Endothelial cell of umbilical vein (primary cell): Measurements from ENCODE around the gene PARS2. TPM values are rescaled to one million over a fixed set of nuclear protein-coding genes. Genes with fewer than 3 reads are reported as not detected.

Experiments
- BruUV-seq: library from RNA; stranded (reverse); fragments of 400-500 nt; replicated peaks from 2 replicates; lab custom pipeline; 2021; lab: Mats Ljungman, UMichigan
- CTCF ChIA-PET: fragments of 300-600, 350-600 bp; sonication (Branson Sonifier 250); formaldehyde crosslinking; loops from one replicate; lab custom pipeline; 2021; ENCODE audit warnings: antibody characterized with exemption, inconsistent platforms; lab: Charles Lee
- POLR2A ChIA-PET: fragments of 300-600, 350-600 bp; sonication (Branson Sonifier 250); formaldehyde crosslinking; loops from one replicate; lab custom pipeline; 2021; ENCODE audit warnings: antibody characterized with exemption, inconsistent platforms; lab: Charles Lee
- DNase-seq: peaks from one replicate; pipeline ENCODE4 v3.0.0-alpha.2; 2011; ENCODE audit warnings: low read depth, low spot score
- FAIRE-seq: peaks from 2 replicates; lab custom pipeline; 2011; peaks lifted over from hg19 to GRCh38; lab: Jason Lieb, UNC
- H2AFZ ChIP-seq: 2 replicates; pipeline ENCODE4 v1.6.0; 2012; ENCODE audit warnings: low read depth, low read length, control low read depth, inconsistent platforms
- H3K27ac ChIP-seq: 2 replicates; pipeline ENCODE4 v1.5.1; 2011; ENCODE audit warnings: low read depth, mild to moderate bottlenecking, control low read depth, low read length, moderate library complexity; ENCODE audit not compliant: insufficient read depth
- H3K27me3 ChIP-seq, 2 experiments: 2 replicates each; pipeline versions ENCODE4 v1.6.0 to v1.6.1; 2011; ENCODE audit warnings: low read length in 2 of 2, mixed read lengths in 1 of 2; ENCODE audit not compliant: control insufficient read depth in 2 of 2, insufficient read depth in 2 of 2
- H3K36me3 ChIP-seq, 2 experiments: 2 replicates in 1 of 2; 3 replicates in 1 of 2; pipeline ENCODE4 v1.5.1; 2011; ENCODE audit warnings: low read length in 2 of 2, mild to moderate bottlenecking in 1 of 2, moderate library complexity in 1 of 2; ENCODE audit not compliant: control insufficient read depth in 2 of 2, insufficient read depth in 2 of 2; ENCODE audit errors: extremely low read depth in 1 of 2
- H3K4me1 ChIP-seq: 3 replicates; pipeline ENCODE4 v1.5.1; 2011; ENCODE audit warnings: mild to moderate bottlenecking, low read length; ENCODE audit not compliant: control insufficient read depth, insufficient read depth; ENCODE audit errors: extremely low read depth
- H3K4me2 ChIP-seq: 2 replicates; pipeline ENCODE4 v1.6.1; 2011; ENCODE audit warnings: low read length, control low read depth, mixed read lengths; ENCODE audit not compliant: insufficient read depth
- H3K4me3 ChIP-seq, 3 experiments: fragments of 200-600 bp in 1 of 3; sonication (generic), shearing (Covaris generic) in 1 of 3; replicated peaks in 1 of 3; 2 replicates each; pipeline ENCODE4 v1.5.1; 2011 to 2016; ENCODE audit warnings: control low read depth in 3 of 3, low read length in 3 of 3, mild to moderate bottlenecking in 2 of 3, inconsistent platforms in 1 of 3, low read depth in 1 of 3, moderate library complexity in 1 of 3; ENCODE audit not compliant: insufficient read depth in 1 of 3
- H3K79me2 ChIP-seq: 2 replicates; pipeline ENCODE4 v1.6.0; 2012; ENCODE audit warnings: low read length, inconsistent platforms; ENCODE audit not compliant: control insufficient read depth, insufficient read depth
- H3K9ac ChIP-seq: replicated peaks from 2 replicates; pipeline ENCODE3; 2011; ENCODE audit warnings: low read length, control low read depth; ENCODE audit not compliant: insufficient read depth; ENCODE audit errors: extremely low read depth
- H3K9me1 ChIP-seq: replicated peaks from 3 replicates; pipeline ENCODE4 v1.6.0; 2011; ENCODE audit warnings: mild to moderate bottlenecking, low read length; ENCODE audit not compliant: control insufficient read depth, insufficient read depth; ENCODE audit errors: extremely low read depth
- H3K9me3 ChIP-seq: replicated peaks from 2 replicates; pipeline ENCODE4 v1.5.1; 2012; ENCODE audit warnings: low read length, inconsistent platforms; ENCODE audit not compliant: control insufficient read depth, insufficient read depth
- H4K20me1 ChIP-seq: replicated peaks from 2 replicates; pipeline ENCODE3; 2011; ENCODE audit warnings: mild to moderate bottlenecking, low read length; ENCODE audit not compliant: control insufficient read depth, insufficient read depth; ENCODE audit errors: extremely low read depth
- EZH2 ChIP-seq: IDR thresholded peaks from 2 replicates; pipeline ENCODE4 v1.6.1; 2012; ENCODE audit warnings: borderline replicate concordance, low read depth, mild to moderate bottlenecking, moderate library complexity, low read length, inconsistent platforms; ENCODE audit not compliant: severe bottlenecking
- FOS ChIP-seq: IDR thresholded peaks from 2 replicates; pipeline ENCODE4 v1.6.1; 2011; ENCODE audit warnings: mild to moderate bottlenecking, low read length, moderate library complexity, borderline replicate concordance; ENCODE audit not compliant: insufficient read depth
- GATA2 ChIP-seq: IDR thresholded peaks from 2 replicates; pipeline ENCODE4 v1.7.0; 2011; ENCODE audit warnings: low read depth, mild to moderate bottlenecking, moderate library complexity, mixed read lengths, low read length; ENCODE audit not compliant: insufficient read length, insufficient read depth
- JUN ChIP-seq: IDR thresholded peaks from 2 replicates; pipeline ENCODE4 v1.6.1; 2011; ENCODE audit warnings: borderline replicate concordance, low read depth; ENCODE audit not compliant: insufficient read length, insufficient read depth
- MAX ChIP-seq: IDR thresholded peaks from 2 replicates; pipeline ENCODE4 v1.6.1; 2011; ENCODE audit not compliant: insufficient read depth, insufficient read length
- MYC ChIP-seq: IDR thresholded peaks from one replicate; pipeline ENCODE4 v1.6.1; 2011; ENCODE audit warnings: mild to moderate bottlenecking, low read depth, low read length
- POLR2A ChIP-seq: IDR thresholded peaks from 2 replicates; pipeline ENCODE4 v1.6.1; 2012; ENCODE audit warnings: low read depth, mild to moderate bottlenecking, control low read depth, low read length
- POLR2AphosphoS5 ChIP-seq: IDR thresholded peaks from 2 replicates; pipeline ENCODE4 v1.6.1; 2012; ENCODE audit warnings: low read depth, mild to moderate bottlenecking, control low read depth, low read length, moderate library complexity; ENCODE audit not compliant: insufficient read depth
- dilution Hi-C: fragments of 300-500 bp; cut with MboI; formaldehyde crosslinking; loops from one replicate; pipeline ENCODE4 v1.15.0; 2019; ENCODE audit warnings: low sequenced_read_pairs; ENCODE audit not compliant: extremely low pct_ligation_motif_present
- intact Hi-C: fragments of 100-400 bp; cut with micrococcal nuclease; formaldehyde crosslinking; loops from one replicate; pipeline ENCODE4 v1.10.0; 2022
- polyA plus RNA-seq, 4 experiments: library from polyadenylated mRNA; depleted of rRNA in 3 of 4; stranded (reverse) in 3 of 4; unstranded in 1 of 4; fragments of >200 nt; gene quantifications; 2 replicates each; pipeline versions ENCODE4 v1.2.1 to v1.2.3, GENCODE V29; 2011 to 2012; ENCODE audit warnings: missing spikeins in 1 of 4
- total RNA-seq: library from RNA; stranded (reverse); gene quantifications from 2 replicates; pipeline ENCODE4 v1.2.3, GENCODE V29; 2021
- TF ChIP-seq, protein P1 (sequence below), 2 donors: IDR thresholded peaks; 1 replicate in 1 of 2; 2 replicates in 1 of 2; pipeline ENCODE4 v1.5.1; 2011; ENCODE audit warnings: low read length in 2 of 2, mild to moderate bottlenecking in 2 of 2, moderate library complexity in 2 of 2, control low read depth in 1 of 2, inconsistent platforms in 1 of 2, low read depth in 1 of 2; ENCODE audit not compliant: insufficient read depth in 1 of 2; ENCODE audit errors: extremely low read depth in 1 of 2

Gene PARS2
- total and polyA plus RNA-seq, 2 donors (not counting 3 experiments of a cell fraction or from before 2014, with no cell fraction given), result 2.0 to 3.8 TPM

GRCh38 chr1:54754486-54755285 lies 9.6 kb downstream of the PARS2 start:
- CTCF ChIA-PET, result no interaction called here

More at GRCh38 chr1:54754486-54755285, 9.6 kb downstream of the PARS2 start:
- FAIRE-seq (no peak), DNase-seq (no peak)
- no TSS peak for BruUV-seq
- no peaks in the 10 kb centered on the region for H3K9me1 ChIP-seq
- no peaks in the 10 kb centered on the region for H3K79me2 ChIP-seq
- dilution Hi-C loops (no loop called here), intact Hi-C loops (no loop called here)
- POLR2A ChIA-PET, result no interaction called here
- no peak overlapping the region for H3K27ac ChIP-seq
- no peaks in the 10 kb centered on the region for H3K4me1 ChIP-seq
- H3K9ac ChIP-seq, result no peak overlapping the region
- H3K27me3 ChIP-seq, result no peaks in the 10 kb centered on the region
- no peaks in the 10 kb centered on the region for H4K20me1 ChIP-seq
- TF ChIP-seq JUN (no peak), POLR2A (no peak), FOS (no peak), GATA2 (no peak), MYC (no peak), MAX (no peak), POLR2AphosphoS5 (no peak), EZH2 (no peak)
- TF ChIP-seq, protein P1, sequence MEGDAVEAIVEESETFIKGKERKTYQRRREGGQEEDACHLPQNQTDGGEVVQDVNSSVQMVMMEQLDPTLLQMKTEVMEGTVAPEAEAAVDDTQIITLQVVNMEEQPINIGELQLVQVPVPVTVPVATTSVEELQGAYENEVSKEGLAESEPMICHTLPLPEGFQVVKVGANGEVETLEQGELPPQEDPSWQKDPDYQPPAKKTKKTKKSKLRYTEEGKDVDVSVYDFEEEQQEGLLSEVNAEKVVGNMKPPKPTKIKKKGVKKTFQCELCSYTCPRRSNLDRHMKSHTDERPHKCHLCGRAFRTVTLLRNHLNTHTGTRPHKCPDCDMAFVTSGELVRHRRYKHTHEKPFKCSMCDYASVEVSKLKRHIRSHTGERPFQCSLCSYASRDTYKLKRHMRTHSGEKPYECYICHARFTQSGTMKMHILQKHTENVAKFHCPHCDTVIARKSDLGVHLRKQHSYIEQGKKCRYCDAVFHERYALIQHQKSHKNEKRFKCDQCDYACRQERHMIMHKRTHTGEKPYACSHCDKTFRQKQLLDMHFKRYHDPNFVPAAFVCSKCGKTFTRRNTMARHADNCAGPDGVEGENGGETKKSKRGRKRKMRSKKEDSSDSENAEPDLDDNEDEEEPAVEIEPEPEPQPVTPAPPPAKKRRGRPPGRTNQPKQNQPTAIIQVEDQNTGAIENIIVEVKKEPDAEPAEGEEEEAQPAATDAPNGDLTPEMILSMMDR (IDR thresholded peaks at IDR 0.05; ENCODE audit: extremely low read depth in 1 of 2, insufficient read depth in 1 of 2, low read depth in 1 of 2, low read length in 2 of 2), result no peak
- H3K9me3 ChIP-seq, result no peaks in the 10 kb centered on the region
- peaks cover 0 to 11% of the 10 kb centered on the region in 2 experiments for H3K36me3 ChIP-seq
- H3K4me3 ChIP-seq, result no peak overlapping the region
- H3K4me2 ChIP-seq, result no peak overlapping the region
- H2AFZ ChIP-seq, result no peak overlapping the region
